ENCODE results near the gene RGS21.

RGS21 gene

GRCh38 chr1:192379554-192379953 is 62.8 kb downstream of the RGS21 start:
- no peak for DNase-seq

DNA sequence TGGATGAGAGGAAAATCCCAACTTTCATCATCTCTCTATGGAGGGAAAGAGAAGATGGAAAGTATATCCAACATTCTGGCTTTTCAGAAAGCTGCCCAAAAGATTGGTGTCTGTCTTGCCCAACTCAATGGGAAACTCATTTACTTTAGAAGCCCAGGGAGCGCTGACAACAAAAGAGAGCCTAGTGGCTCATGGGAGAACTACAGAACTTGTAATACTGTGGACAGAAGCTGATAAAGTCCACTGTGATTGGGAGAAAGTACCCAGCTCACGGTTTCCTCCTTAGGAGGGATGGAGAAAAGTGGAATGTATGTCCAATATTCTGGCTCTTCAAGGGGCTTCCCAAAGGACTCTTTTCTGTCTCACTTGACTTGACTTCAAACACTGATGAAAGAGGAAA is 66.0 kb downstream of the RGS21 start:
- DNase-seq = no peak

DNA sequence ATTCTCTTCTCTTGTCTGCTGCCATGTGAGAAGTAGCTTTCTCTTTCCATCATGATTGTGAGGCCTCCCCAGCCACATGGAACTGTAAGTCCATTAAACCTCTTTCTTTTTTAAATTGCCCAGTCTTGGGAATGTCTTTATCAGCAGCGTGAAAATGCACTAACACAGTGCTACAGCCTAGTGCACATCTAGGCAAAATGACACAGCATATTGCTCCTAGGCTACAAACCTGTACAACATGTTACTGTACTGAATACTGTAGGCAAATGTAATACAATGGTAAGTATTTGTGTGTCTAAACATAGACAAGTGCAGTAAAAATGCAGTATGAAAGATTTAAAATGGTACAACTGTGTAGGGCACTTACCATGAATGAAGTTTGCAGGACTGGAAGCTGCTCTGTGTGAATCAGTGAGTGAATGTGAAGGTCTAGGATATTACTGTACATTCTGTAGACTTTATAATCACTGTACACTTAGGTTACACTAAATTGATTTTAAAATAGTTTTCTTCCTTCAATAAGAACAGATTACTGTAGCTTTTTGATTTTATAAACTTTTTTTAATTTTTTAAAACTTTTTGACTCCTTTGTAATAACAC is 69.4 kb downstream of the RGS21 start:
- no peak for DNase-seq

DNA sequence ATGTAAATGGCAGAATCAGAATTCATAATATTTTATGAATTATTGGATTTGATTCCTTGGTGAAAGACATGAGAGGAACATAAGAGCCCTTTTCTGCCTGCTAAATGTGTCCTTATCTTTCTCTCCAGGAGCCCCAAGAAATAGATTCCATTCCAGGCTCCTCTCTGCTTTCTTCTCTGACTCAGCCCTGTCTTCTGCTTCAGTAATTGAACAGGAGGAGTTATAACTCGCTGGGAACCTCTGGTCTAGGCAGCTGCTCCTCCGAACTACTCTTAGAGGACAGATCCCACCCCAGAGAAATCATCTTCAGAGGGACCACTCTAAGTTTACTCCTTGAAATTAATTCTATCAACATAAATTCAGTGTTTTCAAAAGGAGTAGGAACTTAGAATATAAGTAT is 78.4 kb downstream of the RGS21 start:
- no peak for DNase-seq

DNA sequence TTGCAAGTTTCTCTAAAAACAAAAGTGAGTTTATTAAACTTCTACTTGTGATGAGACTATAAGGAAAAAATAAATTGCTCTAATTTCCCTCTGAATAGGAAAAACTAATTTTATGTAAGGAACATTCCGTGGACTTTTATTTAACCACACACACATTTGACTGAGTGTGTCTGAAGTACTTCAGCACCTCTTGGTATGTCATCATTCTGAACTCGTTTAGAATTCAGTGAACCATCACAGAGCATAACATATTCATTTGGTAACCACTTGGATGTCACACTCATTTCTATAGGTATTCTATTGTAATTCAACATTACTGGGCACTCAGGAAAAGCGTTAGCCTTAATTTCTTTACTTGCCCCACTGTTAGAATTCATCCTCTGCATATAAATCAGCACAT is 79.1 kb downstream of the RGS21 start:
- no peak for DNase-seq

DNA sequence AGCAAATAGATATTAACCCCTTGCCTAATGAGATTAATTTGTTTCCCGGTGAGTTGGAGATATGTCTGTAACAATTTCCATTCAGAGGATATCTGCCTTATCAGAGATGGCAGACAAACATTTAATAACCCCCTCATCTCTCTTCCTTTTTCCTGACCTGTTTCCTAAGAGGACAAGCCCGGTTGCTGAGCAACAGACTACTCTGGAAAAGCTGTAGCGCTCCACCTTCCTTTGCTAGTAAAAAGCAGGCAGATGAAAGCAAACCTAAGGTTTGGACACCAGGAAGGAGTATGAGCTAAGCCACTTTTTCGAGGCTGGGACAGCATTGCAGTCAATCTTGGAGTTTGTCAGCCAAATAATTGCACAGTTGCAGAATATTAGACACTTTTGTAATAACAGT is 82.4 kb downstream of the RGS21 start:
- DNase-seq = no peak

GRCh38 chr1:192401825-192402224 is 85.0 kb downstream of the RGS21 start:
- no peak for DNase-seq

DNA sequence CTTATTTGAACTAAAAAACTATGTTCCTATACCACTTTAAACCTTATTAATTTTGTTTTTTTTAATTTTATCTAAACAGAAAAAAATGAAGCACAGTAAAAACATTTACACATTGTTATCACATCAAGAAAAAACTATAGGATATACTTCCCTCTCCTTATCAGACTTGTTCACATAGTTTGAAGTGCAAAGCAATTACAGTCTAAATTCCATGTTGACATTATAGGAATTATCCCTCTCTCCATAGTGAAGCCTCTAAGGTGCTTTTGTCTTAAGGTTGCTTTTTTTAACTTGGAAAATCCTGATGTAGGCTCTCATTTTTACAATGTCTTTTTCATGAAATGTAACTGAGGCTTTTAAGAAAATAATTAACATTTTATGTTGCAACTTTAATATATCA is 85.8 kb downstream of the RGS21 start:
- DNase-seq = no peak

DNA sequence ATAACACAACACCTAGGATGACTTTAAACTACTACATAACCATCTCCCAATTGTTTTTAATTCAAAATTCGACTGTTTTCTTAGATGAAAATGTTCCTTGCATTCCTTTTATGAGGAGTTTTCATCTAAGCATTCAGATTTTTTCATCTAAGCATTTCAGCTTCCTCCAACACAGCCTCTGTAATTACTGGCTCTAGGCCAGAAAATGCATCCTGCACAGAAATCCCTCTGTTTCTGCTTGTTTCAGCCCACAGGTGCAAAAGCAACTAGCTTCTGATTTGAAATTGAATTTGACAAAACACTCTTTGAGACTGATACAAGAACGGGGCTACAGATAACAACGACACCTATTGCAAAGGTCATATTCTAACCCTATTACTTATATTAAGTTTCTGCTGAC is 90.4 kb downstream of the RGS21 start:
- DNase-seq = no peak

Data from suppressor macrophage treated with lipopolysaccharide for 1 hour (primary cell).